Mucosa of descending colon (tissue), 3 donors: ENCODE data around the gene CDC73. TPM values are rescaled to one million over a fixed set of nuclear protein-coding genes. Genes with fewer than 3 reads are reported as not detected.
"Not testable (repeated sequence)": the region's sequence is repeated elsewhere in the genome, so short reads cannot be mapped to it uniquely, and the experiment has no call there.

Experiments
- ATAC-seq: fragments of 200-7000 bp; cut with Tn5 transposase; one replicate; pipeline ENCODE4 v1.9.1; 2020; ENCODE audit warnings: mild to moderate bottlenecking, moderate library complexity
- DNase-seq, 3 donors: peaks; one replicate each; pipeline ENCODE4 v3.0.0-alpha.2; 2020
- H3K36me3 ChIP-seq: fragments of 200-600 bp; one replicate; pipeline ENCODE4 v1.8.0; 2021; ENCODE audit warnings: low read depth, mild to moderate bottlenecking
- H3K4me1 ChIP-seq: fragments of 200-600 bp; one replicate; pipeline ENCODE4 v1.8.0; 2021; ENCODE audit warnings: low read depth, mild to moderate bottlenecking
- H3K4me3 ChIP-seq: fragments of 200-600 bp; one replicate; pipeline ENCODE4 v1.8.0; 2021; ENCODE audit warnings: mild to moderate bottlenecking
- H3K9me3 ChIP-seq: fragments of 200-600 bp; one replicate; pipeline ENCODE4 v1.8.0; 2021; ENCODE audit warnings: mild to moderate bottlenecking
- intact Hi-C, 2 donors: fragments of 100-400 bp; cut with DNase I in 1 of 2; cut with micrococcal nuclease in 1 of 2; formaldehyde crosslinking; loops; one replicate each; pipeline versions ENCODE4 v1.11.0 to v1.11.1; 2022; cut with DNase I, micrococcal nuclease
- total RNA-seq, 3 donors: library from RNA; stranded (reverse); fragmentation: NEBNext Ultra II Directional in 2 of 3; extraction: Animal tissue kit (Norgen Biotek cat#: 25700) in 2 of 3; gene quantifications; one replicate each; pipeline versions ENCODE4 v1.2.1 to v1.2.4, GENCODE V29; 2021 to 2023
- TF ChIP-seq, protein P1 (sequence below): fragments of 200-600 bp; IDR thresholded peaks from one replicate; pipeline ENCODE4 v1.8.0; 2022; ENCODE audit warnings: antibody characterized with exemption, mild to moderate bottlenecking
- donor health status: DM: no; HTN: no; CAD: no; lungs with moderate emphysema.
- donor health status: DM: no; HTN: no; CAD: no.
- donor health status: DM: no; HTN: yes; CAD: no.

The CDC73 gene
- total RNA-seq, 3 donors from 2014 or later, result 41.0 to 82.0 (median 45.3) TPM

DNA sequence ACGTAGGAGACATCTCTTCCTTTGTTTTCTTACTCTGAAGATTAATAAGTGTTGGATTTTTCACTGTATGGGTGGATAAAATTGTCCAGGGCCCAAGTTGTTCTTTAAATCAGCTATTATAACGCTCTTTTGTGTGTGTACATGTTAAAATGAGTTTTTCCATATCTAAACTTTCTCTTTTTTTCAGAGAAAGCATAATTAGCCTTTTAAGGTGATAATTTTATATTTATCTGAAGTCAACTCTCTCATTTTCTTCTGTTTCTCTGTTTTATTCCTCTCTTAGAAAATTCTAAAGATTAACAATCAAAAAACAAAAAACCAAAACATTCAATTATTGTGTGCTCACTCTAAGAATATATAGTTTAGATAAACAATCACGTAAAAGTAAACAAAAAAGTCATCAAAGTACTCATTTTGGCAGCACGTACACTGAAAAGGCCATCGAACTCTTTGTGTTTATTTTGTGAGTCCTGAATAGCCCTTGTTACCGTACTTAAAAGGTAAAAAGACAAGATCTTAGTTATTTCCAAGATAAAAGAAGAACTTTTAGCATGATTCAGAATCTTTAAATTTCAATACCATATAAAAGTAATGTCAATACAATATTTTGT lies 7.2 kb upstream of the CDC73 start:
- Histone ChIP-seq H3K4me3 (no peak overlapping the region), H3K4me1 (no peaks in the 10 kb centered on the region), H3K9me3 (no peaks in the 10 kb centered on the region), H3K36me3 (no peaks in the 10 kb centered on the region)
- ATAC-seq (no peak), DNase-seq (no peak)
- TF ChIP-seq, protein P1, sequence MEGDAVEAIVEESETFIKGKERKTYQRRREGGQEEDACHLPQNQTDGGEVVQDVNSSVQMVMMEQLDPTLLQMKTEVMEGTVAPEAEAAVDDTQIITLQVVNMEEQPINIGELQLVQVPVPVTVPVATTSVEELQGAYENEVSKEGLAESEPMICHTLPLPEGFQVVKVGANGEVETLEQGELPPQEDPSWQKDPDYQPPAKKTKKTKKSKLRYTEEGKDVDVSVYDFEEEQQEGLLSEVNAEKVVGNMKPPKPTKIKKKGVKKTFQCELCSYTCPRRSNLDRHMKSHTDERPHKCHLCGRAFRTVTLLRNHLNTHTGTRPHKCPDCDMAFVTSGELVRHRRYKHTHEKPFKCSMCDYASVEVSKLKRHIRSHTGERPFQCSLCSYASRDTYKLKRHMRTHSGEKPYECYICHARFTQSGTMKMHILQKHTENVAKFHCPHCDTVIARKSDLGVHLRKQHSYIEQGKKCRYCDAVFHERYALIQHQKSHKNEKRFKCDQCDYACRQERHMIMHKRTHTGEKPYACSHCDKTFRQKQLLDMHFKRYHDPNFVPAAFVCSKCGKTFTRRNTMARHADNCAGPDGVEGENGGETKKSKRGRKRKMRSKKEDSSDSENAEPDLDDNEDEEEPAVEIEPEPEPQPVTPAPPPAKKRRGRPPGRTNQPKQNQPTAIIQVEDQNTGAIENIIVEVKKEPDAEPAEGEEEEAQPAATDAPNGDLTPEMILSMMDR, result no peak
- intact Hi-C loops, result no loop called here

DNA sequence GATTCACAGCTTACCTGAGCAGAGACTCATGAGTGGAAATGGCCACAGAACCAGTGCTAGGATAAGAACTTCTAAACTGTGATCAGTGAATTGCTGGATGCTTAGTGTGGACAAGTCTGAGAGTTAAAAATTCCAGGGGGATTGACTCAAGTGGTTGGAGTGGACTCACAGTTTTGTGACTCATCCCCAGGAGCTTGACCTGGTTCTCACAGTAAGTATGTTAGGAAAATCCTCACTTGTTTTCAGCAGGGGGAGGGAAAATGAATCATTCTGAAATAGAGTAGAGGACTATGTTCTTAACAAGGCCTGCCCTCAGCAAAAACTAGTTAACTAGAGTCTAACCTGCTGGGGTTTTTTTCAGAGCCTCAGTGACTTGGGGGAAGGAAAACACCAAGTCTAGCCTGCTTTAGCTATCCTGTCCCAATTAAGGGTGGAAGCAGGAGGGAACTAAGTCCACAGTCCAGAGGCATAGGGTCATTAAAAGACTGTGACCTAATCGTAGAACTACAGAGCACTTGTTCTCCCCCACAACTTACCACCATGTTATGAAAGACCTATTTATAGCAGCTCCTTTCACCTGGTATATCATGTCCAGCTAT lies 6.1 kb upstream of the CDC73 start:
- intact Hi-C loops, result no loop called here
- Histone ChIP-seq H3K4me3 (no peak overlapping the region), H3K4me1 (no peaks in the 10 kb centered on the region), H3K9me3 (no peaks in the 10 kb centered on the region), H3K36me3 (no peaks in the 10 kb centered on the region)
- DNase-seq (no peak), ATAC-seq (peak; percentile 46)
- TF ChIP-seq, protein P1, result no peak

DNA sequence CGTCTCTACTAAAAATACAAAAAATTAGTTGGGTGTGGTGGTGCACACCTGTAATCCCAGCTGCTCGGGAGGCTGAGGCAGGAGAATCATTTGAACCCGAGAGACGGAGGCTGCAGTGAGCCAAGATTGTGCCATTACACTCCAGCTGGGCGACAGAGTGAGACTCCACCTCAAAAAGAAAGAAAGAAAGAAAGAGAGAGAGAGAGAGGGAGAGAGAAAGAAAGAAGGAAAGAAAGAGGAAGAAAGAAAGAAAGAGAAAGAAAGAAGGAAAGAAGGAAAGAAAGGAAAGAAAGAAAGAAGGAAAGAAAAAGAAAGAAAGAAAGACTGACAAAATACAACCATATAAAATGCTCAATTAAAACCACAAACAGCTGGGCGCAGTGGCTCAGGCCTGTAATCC lies 4.7 kb upstream of the CDC73 start:
- H3K9me3 ChIP-seq, DNase-seq, H3K4me3 ChIP-seq, intact Hi-C loops, ATAC-seq, H3K4me1 ChIP-seq, H3K36me3 ChIP-seq: not testable (repeated sequence)

DNA sequence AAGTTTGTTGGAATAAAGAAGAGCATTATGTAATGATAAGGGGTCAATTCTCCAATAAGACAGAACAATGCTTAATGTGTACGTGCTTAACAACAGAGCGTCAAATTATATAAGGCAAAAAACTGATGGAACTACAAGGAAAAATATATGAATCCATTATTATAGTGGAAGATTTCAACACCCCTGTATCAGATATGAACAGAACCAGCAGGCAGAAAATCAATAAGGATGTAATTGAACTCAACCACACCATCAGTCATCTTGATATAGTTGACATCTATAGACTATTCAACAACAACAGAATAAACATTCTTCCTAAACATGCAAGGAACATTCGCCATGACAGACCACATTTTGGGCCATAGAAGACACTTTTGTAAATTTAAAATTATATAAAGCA lies 3.6 kb upstream of the CDC73 start:
- Histone ChIP-seq H3K9me3 (no peaks in the 10 kb centered on the region), H3K36me3 (no peaks in the 10 kb centered on the region), H3K4me1 (peaks cover 3% of the 10 kb centered on the region), H3K4me3 (no peak overlapping the region)
- intact Hi-C loops, result no loop called here
- DNase-seq (no peak), ATAC-seq (no peak)
- TF ChIP-seq, protein P1, result no peak

DNA sequence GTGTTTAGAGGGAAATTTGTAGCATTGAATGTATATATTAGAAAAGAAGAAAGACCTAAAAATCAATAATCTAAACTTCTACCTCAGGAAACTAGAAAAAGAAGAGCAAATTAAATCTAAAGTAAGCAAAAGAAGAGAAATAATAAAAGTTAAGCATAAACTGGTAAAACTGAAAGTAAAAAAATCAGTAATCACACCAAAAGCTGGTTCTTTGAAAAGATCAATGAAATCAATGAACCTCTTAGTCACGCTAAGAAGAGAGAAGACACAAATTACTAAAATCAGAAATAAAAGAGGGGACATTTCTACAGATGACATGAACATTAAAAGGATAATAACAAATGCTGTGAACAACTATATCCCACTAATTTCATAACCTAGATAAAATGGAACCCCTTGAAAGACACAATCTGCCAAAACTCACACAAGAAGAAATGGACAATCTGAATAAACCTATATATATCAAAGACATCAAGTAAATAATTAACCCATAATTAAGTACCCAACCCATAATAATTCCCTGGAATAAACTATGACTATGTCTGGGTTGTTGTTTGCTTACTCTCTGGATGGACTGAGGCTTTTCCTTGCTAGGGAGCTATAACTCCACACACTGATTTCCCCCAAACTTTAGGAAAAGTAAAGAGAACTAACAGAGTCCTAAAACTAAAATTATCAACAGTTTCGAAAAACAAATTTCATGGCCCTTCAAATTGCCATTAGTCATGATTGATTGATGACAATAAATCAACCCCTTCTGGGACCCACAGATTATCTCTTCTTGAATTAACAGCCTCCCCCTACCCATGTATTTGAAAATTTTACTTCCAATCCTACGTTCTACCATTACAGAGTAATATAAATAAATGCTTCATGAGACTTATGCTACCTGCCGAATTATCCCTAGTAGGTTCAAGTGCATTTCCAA lies 2.8 kb upstream of the CDC73 start:
- peaks cover 11% of the 10 kb centered on the region for H3K4me1 ChIP-seq
- TF ChIP-seq, protein P1, result no peak
- ATAC-seq, result no peak
- H3K4me3 ChIP-seq, result no peak overlapping the region
- no peaks in the 10 kb centered on the region for H3K36me3 ChIP-seq
- H3K9me3 ChIP-seq, result no peaks in the 10 kb centered on the region
- intact Hi-C loops, result no loop called here
- DNase-seq, result no peak
